ENCODE measurements around the gene NAPSA.

The NAPSA gene

DNA sequence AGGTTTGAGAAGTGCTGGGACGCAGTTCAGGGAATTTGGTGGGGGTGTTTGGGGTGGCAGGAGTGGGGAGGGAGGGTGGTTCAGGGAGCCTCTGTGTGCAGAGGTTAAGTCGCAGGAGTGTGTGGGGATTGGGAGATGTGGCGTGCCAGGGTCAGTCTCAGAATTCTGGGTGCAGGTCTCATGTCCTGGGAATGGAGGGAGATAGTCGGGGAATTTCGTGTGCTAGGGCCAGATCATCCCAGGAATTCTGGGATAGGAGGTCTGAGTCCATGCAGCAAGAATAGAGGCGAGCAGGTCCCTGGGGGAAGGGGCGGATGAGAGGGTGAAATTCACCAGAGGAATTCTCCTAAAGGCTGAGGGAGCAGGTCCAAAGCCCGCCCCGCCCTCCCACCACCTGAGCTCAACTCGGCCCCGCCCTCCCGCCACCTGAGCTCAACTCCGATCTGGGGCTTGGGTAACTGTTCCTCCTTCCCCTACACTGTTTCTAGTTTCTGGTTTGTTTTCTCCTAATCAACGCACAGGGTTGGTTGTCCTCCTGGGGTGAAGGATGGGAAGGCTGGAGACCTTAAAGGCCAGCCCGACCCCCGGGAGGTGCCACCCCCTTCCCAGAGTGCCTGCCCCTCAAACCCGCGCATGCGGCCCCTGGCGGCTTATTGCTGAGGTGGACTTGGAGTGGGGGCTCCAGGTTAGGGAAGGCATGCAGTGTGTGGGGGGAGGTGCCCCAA is 51.5 kb downstream of the NAPSA start:
- no peak for DNase-seq

- DNase-seq: no peak
Measured at GRCh38 chr19:50312967-50313811, 52.2 kb downstream of the NAPSA start.

DNA sequence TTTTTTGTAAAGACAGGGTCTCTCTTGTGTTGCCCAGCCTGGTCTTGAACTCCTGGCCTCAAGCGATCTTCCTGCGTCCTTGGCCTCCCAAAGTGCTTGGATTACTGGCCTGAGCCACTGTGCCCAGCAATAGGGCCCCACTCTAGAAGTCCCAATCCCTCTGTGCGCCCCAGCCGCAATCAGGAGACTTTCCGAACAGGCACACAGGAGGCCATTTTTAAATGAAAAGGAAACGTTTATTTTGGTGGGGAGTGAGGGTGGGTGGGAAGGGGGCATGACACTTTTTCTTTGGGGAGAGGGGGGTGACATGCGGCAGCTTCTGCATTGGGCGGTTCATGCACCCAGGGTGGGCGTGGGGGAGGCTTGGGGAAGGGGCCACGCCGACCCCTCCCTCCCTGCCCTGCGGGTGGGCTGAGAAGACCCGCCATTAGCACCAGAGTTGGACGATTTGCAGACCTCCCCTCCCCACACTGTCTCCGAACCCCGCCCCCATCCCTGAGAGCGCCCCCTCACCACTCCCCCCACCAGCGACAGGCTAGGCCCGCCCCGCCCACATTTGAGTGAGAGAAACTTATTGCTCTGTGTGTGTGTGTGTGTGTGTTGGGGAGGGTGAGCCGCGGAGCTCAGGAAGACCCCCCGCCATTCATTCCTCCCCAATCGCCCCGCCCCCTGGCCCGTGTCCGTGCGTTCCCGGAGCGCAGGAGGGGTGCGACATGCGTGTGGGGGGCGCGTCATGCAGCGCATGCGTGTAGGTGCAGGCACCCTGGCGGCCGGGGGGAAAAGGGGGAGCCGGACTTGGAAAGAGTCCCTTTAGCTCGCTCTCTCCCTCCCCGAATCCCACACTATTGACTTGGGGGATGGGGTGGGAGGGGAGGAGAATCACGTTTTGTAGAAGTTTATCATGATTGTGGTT is 53.5 kb downstream of the NAPSA start:
- DNase-seq: no peak

- DNase-seq: no peak
Measured at GRCh38 chr19:50310759-50311465, 54.5 kb downstream of the NAPSA start.

DNA sequence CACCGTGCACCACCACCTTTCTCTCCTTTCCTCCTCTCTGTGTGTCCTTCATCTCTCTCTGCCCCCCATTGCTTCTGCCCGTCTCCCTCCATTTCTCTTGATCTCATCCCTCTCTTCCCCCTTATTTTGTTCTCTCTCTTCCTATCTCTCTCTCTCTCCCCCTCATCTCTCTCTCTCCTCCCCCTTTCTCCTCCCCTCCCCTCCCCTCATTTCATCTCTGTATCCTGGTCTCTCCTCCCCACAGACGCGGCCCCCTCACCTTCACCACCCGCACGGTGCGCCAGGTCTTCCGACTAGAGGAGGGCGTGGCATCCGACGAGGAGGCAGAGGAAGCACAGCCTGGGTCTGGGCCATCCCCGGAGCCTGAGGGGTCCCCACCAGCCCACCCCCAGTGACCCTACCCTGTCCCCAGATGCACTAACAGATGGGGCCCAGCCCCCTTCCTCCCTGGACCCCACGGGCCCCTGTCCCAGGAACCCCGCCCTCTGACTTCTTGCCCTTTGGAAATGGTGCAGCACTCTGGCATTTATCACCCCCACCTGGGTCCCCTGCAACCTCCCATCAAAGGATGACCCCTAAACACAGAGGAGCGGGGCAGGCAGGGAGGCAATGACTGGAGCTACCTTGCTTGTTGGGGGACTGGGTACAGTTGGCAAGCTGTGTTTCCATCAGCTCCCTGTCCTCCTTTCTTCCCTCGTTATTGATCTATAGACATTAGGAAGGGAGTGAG is 55.9 kb downstream of the NAPSA start:
- no peak for DNase-seq

DNA sequence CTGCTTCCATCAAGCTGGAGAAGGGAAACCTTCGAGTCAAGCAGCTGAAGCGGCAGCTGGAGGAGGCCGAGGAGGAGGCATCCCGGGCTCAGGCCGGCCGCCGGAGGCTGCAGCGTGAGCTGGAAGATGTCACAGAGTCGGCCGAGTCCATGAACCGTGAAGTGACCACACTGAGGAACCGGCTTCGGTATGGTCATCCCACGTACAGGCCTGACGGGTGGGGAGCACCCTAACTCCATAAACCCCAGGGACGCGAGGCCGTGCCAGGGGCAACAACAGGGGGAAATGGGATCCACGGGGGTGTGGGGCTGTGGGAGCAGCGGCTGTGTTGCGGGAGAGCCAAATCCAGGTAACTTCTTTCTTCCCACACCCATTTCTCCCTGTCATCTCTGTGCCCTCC is 56.4 kb downstream of the NAPSA start:
- no peak for DNase-seq
